ENCODE results near the gene SASH1.

SASH1 gene

DNA sequence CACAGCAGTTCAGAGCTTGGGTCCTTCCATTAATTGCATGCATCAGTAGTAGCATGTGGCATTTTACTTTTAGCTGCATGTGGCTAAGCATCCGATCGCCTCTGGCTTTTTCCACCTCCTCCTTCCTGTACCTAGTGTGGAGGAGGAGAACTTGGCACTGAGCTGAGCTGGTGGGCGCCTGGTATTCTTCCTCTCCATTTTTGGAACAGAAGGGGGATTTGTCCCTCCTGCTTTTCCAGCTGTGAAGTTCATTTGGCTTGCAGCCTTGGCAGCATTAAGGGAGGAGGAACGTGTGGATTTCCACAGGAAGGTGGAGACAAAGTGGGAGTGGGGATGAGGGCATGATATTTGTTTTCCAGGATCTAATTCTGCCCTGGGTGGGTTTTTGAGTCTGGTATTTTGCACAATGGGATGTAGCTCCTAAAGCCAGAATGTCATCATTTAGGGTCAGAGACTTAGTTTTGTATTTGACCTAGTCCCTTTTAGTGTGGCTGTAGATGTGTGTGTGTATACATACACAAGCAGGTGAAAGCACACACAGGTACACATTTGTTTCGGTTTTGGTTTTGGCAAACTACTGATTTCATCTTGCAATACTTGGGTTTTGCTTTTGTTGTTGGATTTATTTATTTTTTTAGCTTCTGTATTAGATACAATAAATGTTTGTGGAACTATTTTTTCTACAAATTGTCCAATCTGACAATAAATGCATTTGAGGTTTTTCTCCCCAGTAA lies 90.0 kb downstream of the SASH1 start:
- DNase-seq (ENCODE audit: low spot score), result no peak

DNA sequence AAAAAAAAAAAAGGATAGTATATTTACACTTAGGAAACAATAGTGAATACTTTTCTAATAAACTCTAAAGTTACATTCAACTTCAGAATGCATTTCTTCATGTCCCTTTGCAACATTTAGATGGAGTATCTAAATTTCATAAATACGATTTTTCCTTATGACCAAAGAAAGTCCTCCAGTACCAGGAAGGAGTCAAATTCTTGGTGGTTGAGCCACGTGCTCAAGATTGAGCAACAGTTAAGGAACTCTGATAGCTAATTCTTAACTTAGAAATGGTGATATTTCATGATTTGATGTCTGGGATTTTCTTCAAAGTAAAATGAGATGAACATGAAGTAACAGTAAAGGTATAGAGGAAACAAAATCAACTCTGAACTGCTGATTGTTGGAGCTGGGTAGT lies 92.7 kb downstream of the SASH1 start:
- DNase-seq (ENCODE audit: low spot score), result peak; percentile 30

DNA sequence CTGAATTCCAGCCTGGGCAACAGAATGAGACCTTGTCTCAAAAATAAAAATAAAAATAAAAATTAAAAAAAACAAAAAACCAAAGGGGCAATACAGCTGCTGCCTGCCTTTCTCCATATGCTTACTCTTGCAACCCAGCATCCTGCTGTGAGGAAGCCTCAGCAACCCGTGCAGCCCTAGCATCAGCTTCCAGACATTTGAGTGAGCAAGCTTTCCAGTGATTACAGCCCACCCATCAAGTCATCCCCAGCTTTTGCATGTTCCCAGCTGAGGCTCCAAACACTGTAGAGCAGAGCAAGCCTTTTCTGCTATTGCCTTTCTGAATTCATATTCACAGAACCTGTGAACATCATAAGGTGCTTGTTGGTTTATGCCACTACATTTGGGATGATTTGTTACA lies 93.8 kb downstream of the SASH1 start:
- no peak for DNase-seq (ENCODE audit: low spot score)

DNA sequence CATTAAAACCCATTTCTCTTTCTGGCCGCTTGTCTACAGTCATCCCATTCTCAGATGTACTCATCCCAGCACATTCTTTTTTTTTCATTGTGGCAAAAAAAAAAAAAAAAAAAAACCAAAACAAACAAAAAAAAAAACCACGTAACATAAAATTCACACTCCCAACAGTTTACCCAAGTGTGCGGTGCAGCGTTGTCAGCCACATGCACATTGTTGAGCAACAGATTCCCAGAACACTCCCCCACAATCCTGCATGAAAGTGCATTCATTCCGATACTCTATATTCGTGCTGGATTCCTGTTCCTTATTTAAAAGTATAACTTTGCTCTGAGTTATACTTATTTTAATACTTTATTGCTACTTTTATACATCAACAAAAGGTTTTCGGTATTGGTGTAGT lies 96.0 kb downstream of the SASH1 start:
- DNase-seq (ENCODE audit: low spot score), result peak; percentile 47

DNA sequence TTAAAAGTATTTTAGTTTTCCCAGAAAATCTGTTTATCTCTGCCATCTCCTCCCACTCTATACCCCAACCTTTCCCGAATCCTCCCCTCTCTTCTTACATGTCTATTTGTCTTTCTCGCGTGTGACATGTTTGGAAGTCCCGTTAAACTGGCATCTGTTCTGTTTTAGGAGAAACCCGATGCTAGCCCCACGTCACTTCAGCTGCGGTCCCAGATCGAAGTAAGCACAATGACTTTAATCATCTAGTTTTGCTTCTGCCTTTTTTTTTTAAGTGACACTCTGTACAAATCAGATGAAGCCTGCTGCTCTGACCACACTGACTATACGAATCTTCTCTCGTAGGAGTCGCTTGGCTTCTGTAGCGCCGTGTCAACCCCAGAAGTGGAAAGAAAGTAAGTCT lies 97.4 kb downstream of the SASH1 start:
- peak; percentile 39 for DNase-seq (ENCODE audit: low spot score)

DNA sequence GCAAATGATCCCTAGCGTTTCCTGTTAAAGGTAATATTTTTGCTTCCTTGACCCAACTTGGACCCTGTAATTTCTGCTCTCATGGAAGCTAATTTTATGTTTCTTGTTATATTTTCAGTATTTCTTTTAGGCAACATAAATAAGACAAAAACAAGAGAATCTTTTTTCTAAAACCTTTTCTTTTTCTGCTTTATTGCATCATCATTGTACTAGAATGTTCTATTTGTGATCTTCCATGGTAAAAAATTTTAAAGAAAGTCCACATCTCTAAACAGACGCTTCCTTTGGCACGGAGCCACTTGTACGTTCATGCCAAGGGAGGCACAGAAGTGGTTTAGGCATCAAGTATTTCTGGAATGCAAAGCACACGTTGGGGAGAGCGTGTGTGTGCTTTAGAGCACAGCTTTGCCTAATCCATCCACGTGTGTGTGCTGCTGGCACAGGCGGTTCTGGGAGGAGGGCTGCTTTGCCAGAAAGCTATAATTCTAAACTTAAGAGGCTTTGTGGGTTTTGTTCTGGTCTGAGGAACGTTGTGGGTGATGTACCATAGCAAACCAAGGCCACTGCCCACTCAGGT lies 98.3 kb downstream of the SASH1 start:
- peak; percentile 88 for DNase-seq (ENCODE audit: low spot score)

DNA sequence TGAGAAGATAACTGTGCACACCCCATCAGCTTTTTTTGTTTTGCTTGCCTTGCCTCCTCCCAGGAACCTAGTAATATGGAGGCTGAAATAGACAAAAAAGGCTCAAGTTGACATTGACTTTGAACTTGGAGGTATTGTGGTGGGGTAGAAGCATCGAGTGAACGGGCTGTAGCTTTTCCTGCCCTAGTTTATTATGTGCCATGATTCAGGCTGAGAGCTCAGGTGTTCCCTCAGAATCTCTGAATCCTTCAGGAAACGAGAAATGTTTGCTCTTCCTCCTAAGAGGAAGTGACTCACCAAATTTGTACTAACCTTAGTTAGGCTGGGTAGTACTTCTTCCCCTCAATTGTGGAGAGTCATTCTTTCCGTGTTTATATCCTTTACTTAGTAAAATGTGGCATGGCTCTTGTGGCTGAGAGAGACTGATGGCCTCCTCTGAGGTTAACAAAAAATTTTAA lies 98.8 kb downstream of the SASH1 start:
- peak; percentile 53 for DNase-seq (ENCODE audit: low spot score)

DNA sequence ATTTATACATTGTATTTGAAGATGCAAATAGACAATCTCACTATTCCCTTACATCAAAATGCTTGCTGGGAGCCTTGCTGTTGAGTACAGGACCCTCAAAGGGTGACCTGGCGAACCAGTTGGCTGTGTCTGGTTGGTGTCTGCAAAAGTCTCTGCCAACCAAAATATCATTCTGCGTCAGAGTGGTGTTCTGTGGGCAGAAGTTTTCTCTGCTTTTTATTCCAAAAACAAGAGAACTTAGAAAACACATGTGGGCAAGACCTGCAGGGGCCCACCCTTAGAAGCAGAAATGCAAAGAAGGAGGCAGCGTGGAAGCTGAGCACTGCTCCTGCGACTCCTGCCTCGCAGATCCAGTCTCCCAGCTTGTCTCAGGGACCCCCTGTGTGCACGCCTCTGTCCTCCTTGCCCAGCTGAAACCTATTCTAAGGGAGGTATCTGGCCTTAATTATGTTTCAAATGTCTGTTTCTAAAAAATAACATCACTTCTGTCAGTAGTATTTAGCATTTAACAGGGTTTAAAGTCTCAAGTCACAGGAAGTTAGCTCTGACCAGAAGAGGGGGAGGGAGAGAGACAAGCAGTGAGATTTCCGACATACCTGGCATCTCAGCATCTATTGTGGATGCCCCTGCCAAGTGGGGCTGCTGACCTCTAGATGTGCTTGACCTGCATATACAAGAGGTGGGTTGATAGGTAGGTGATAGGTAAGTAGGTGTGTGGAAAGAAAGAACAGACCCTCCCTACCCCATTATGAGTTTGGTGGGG lies 101.3 kb downstream of the SASH1 start:
- DNase-seq (ENCODE audit: low spot score), result no peak

DNA sequence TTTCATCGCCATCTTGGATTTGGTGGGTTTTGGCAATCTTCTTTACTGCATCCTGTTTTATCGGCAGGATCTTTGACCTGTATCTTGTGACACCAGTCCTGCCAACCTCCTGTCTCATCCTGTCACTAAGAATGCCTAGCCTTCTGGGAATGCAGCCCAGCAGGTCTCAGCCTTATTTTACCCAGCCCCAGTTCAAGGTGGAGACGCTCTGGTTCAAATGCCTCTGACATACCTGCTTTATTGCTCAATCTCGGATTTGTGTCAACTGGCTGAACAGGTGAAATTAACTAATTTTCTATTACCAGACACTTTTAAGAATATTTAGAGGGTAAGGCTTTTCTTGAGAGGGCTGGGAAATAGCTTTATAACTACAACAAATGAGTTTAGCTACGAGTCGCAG lies 102.5 kb downstream of the SASH1 start:
- DNase-seq (ENCODE audit: low spot score), result no peak

DNA sequence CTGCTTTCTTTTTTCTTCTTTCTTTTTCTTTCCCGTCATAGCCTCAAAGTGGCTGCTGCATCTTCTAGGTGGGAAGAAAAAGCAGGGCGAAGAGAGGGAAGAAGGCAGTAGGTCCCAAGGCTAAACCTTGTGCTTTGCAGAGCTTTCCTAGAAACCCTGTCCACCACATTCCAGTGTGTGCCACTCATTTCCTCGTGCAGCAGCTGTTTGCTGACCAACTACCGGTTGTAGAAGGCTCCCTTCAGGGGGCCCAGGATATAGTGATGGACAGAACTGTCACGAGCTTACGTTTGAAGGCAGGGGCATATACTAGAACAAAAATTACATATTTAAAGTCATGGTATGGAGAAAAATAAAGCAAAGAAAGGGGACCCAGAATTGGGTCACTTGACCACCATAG lies 103.0 kb downstream of the SASH1 start:
- peak; percentile 45 for DNase-seq (ENCODE audit: low spot score)

DNA sequence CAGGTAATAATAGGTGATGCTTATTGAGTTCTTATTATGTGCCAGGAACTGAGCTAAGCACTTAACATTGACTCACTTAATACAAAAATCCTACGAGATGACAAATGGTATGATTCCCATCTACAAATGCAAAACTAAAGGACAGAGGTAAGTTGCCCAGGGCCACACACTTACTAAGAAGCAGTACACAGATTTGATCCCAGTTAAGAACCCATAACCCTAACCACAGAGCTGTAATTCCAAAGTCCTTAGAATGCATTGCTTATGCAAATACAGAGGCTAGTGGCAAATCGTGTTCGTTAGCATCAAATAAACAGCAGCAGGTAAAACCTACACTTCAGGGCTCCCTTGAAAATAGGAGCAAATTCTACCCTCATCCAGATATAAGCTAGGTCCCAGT lies 104.0 kb downstream of the SASH1 start:
- no peak for DNase-seq (ENCODE audit: low spot score)

DNA sequence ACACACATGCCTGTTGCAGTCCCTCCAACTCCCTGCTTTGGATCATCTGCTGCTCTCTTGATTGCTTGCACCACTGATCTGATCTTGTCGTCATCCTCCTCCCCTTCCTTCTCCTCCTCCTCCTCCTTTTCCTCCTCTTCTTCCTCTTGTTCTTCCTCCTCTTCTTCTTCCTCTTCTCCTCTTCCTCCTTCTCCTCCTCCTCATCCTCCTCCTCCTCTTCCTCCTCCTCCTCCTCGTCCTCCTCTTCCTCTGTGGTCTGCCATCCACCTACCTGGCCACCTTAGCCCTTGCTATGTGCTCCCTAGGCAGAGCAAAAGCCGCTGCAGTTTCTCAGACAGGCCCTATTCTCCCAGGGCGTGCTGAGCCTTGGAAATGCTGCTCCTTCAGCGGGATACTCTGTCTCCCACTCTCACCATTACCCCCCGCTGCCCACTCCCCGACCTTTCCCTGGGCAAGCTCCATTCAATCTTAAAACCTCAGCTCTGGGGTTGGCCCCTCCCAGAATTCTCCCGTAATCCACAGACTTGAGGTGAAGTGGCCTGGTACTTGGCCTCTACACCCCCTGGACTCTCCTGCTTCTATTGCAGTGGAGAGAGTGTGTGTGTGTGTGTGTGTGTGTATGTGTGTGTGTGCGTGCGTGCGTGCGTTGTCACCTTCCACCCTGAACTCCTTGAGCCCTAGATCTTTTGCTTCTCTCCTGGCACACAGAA lies 105.0 kb downstream of the SASH1 start:
- no peak for DNase-seq (ENCODE audit: low spot score)

DNA sequence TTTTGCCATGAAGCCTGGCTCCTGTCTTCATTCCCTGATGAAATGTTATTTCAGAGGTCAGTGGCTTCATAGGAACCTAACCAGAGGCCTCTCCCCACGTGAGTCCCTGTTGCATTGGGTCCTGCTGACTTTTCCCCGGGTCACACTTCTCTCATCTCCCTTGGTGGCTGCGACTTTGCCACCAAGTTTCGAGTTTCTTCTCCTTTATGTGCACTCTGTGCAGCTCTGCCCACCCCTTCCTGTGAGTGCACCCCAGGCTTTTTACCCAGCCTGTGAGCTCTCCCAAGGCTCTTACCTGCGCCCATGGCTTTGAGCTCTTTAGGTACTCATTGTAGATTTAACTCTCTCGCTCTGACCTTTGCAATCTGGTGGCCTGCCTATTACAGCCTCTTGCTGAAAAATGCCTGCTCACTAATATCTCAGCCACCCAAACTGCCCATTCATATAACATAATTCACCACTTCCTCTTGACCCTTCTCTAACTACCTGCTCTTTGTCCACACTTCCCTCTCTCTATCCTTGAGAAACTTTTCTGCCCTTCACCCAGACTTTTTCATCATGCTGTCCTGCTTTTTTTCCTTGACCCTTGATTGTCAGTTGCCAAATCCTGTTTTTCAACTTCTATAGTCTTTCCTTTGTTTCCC lies 105.9 kb downstream of the SASH1 start:
- DNase-seq (ENCODE audit: low spot score), result no peak

DNA sequence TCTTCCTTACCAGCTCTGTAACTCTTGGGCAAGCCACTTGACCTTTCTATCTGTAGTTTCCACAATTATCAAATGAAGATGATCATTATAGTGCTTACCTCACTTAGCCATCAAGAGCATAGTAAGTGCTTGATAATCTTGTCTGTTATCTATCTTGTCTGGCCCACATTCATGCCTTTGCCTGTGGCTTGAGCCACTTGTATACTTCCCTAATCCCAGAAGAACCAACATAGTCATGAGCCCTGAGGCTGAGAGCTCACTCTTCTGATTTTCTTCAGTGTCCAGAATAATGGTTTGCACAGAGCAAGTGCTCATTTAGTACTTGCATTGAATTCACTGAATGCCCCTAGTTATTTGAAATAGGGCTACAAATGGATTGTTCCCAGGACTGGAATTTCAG lies 108.2 kb downstream of the SASH1 start:
- DNase-seq (ENCODE audit: low spot score), result no peak

DNA sequence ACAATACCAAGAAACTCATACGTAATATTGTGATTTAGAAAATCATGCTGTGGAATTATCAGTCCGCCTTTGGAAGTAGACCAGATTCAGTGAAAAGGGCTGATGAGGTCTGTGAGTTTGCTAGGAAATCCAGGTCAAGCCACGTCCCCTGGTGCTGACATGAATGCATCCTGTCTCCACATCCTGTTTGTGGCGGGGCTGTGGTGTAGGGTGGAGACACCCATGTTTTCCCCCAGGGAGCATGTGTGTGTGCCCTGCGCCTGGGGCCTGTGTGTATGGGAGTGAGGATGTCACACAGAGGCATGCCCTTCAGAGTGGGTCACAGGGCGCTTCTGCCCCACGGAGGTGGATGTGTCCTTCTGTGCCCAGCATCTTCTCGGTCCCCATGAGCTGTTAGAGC lies 109.1 kb downstream of the SASH1 start:
- no peak for DNase-seq (ENCODE audit: low spot score)

DNA sequence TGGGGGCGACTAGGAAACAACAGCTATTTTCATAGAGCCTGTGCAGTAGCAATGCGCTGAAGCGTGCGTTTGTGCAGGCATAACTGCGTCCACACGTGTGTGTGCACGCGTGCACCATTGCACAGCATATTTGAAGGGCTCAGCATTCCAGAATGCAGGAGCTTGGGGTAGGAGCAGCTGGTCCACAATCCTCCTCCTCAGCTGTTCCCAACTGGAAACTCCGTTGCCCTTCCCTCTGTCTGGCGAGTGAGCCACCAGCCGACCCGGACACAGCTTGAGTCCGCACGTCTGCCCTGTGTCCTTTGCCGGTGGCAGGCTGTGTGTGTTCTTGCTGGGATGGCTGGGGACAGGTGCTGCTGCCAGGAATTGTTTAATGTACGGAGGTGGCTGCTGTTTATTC lies 110.2 kb downstream of the SASH1 start:
- DNase-seq (ENCODE audit: low spot score), result no peak

DNA sequence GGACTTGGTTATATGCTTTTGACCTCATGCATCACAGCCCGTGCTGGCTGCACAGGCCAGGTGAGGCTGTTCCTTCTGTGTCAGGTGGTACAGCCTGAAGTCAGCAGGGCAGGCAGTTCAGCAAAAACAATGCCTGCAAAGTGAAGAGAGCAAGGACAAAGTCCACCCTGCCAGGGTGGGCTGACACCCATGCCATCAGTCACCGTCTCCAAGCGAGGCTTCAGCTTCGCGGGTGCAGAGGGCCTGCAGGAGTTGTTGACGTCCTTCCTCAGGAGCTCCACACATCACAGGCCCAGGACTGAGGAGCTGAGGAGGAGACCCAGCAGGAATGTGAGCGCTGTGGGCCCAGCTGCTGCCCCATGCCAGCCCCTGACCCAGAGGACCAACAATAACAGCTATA lies 111.3 kb downstream of the SASH1 start:
- no peak for DNase-seq (ENCODE audit: low spot score)

DNA sequence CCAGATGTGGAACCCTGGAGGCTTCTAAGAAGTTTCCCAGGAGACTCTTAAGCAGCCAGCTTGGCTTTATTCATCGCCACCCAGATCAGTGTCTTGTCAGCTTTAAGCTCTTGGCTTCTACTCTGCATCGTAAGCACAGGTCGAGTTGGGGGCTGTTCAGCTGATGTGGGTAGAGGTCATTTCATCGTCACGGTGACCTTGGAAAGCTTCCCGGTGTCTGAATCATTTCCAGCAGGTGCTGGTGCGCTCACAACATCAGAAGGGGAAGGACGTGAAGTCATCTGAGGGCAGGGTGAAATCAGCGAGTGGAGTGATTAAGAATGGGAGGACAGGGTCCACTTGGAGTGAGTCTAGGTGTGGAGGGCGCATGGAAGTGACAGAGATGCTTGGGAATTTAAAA lies 112.6 kb downstream of the SASH1 start:
- DNase-seq (ENCODE audit: low spot score), result no peak

DNA sequence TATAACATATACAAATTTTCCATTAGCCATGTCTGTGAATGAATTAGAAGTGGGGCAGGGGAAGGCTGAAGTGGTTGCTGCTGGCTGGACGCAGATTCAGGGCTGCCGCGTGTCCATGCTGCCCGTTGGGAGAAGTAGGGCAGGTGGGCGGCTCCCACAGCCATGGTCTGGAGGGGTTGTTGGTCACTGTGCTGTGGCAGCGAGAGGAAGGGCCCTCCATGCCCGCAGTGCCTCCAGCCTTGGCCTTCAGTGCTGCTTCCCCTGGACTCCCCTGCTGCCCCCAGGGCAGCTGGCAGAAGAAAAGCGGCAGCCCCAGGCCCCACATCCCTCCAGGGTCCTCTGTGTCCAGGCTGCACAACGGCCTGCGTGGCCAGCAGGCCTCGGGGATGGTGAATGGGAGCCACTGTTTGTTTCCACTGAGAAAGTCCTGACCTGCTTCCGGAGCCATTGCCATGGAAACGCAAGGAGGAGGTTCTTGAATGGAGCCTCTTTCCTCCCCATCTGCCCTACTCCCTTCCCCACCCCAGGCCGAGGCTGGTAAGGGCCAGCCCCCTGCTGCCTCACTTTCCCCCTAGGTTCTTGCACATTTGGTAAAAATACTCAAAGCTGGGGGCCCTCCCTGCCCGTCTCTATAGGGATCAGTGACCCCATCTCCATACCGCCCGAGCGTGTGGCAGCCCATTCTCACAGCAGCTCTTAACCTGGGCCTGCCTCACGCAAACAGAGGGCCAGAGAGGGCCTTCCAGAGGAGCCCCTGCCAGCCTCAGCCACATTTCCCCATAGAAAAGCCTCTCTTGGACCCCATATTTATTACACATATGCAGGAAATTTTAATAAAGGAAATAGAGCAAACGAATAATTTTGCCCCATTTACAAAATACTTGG lies 113.3 kb downstream of the SASH1 start:
- DNase-seq (ENCODE audit: low spot score), result no peak

DNA sequence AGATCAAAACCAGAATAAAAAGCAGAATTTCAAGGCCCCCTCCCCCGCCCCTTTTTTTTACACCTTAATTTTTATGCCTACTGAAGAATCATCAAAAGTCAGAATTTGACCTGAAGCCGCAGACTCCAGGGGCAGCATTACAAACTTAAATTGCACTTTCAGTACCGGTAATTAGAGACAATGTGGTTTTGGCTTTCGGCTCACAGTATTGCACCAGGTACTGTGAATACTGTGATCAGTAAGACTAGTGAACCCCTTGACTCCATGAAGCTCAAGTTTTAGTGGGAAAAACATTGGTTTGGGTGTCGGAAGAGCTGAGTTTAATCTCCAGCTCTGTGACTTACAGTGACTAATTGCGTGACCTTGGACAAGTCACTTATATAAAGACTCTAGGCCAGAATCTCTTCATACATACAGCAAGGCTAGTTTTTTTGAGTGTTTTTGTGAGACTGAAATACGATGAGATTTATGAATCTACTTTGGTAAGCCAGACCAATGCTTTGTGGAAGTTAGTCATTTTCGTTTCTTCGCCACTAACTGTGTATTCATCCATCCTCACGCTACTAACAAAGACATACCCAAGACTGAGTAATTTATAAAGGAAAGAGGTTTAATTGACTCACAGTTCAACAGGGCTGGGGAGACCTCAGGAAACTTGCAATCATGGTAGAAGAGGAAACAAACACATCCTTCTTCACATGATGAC lies 114.7 kb downstream of the SASH1 start:
- DNase-seq (ENCODE audit: low spot score), result peak; percentile 19

DNA sequence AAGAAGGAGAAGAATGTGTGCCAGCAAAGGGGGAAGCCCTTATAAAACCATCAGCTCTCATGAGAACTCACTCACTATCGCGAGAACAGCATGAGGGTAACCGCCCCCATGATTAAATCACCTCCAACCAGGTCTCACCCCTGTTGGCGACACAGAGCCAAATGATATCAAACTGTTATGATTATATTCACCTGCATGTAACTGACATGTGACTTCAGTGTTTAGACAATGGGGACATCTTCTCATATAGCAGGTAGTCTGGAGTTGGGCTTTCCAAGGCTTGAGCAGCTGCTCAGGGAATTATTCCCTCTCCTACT lies 115.2 kb downstream of the SASH1 start:
- DNase-seq (ENCODE audit: low spot score), result no peak

Measured in AG20443 (cell line).